ENCODE data around the gene KCTD19. TPM values are rescaled to one million over a fixed set of nuclear protein-coding genes. Genes with fewer than 3 reads are reported as not detected.
A peak's percentile ranks its signal among the peaks of the same experiment; 100 is the strongest.

KCTD19 gene
- polyA plus RNA-seq, 6 donors from 2014 or later: 0.26 TPM; not detected in 5

- H3K36me3 Mint-ChIP-seq: no peaks in the 10 kb centered on the region
- peak overlapping the region in 3 of 6 donors; percentile 43 to 61 (median 54) for H3K27ac Mint-ChIP-seq
- DNase-seq (no peak), ATAC-seq (ENCODE audit: low read depth in 2 of 2) (peak in 1 of 2 donors; percentile 1)
- H3K9me3 Mint-ChIP-seq: no peaks in the 10 kb centered on the region
- peaks cover 44 to 47% (median 45%) of the 10 kb centered on the region in 3 donors for H3K4me1 Mint-ChIP-seq
- H3K27me3 Mint-ChIP-seq: peaks cover 0 to 20% (median 19%) of the 10 kb centered on the region in 3 donors
- peak overlapping the region; percentile 87 to 99 (median 96) for H3K4me3 Mint-ChIP-seq
Observed at GRCh38 chr16:67246756-67247191, 79.8 kb downstream of the KCTD19 start.

- Mint-ChIP-seq H3K27me3 (peaks cover 0 to 17% (median 15%) of the 10 kb centered on the region in 3 donors), H3K36me3 (no peaks in the 10 kb centered on the region), H3K4me3 (peak overlapping the region; percentile 87 to 99 (median 96)), H3K4me1 (peaks cover 45 to 50% (median 47%) of the 10 kb centered on the region in 3 donors), H3K9me3 (no peaks in the 10 kb centered on the region), H3K27ac (peak overlapping the region in 1 of 6 donors; percentile 43)
- DNase-seq: peak; percentile 29
- no peak for ATAC-seq (ENCODE audit: low read depth in 2 of 2)
Observed at GRCh38 chr16:67246081-67246755, 80.3 kb downstream of the KCTD19 start.

GRCh38 chr16:67245674-67246080 is 80.9 kb downstream of the KCTD19 start:
- H3K4me1 Mint-ChIP-seq: peaks cover 45 to 51% (median 47%) of the 10 kb centered on the region in 3 donors
- H3K9me3 Mint-ChIP-seq: no peaks in the 10 kb centered on the region
- no peak for DNase-seq
- H3K4me3 Mint-ChIP-seq: peak overlapping the region; percentile 73 to 99 (median 90)
- H3K27ac Mint-ChIP-seq: no peak overlapping the region
- ATAC-seq (ENCODE audit: low read depth in 2 of 2): no peak
- peaks cover 0 to 15% (median 15%) of the 10 kb centered on the region in 3 donors for H3K27me3 Mint-ChIP-seq
- no peaks in the 10 kb centered on the region for H3K36me3 Mint-ChIP-seq

- Mint-ChIP-seq H3K36me3 (no peaks in the 10 kb centered on the region), H3K27ac (peak overlapping the region in 4 of 6 donors; percentile 10 to 95 (median 62)), H3K9me3 (no peaks in the 10 kb centered on the region), H3K4me3 (peak overlapping the region; percentile 73 to 99 (median 85)), H3K27me3 (peaks cover 0 to 10% (median 10%) of the 10 kb centered on the region in 3 donors), H3K4me1 (peaks cover 45 to 51% (median 47%) of the 10 kb centered on the region in 3 donors)
- ATAC-seq (ENCODE audit: low read depth in 2 of 2) (no peak), DNase-seq (no peak)
Observed at GRCh38 chr16:67245186-67245585, 81.4 kb downstream of the KCTD19 start.

DNA sequence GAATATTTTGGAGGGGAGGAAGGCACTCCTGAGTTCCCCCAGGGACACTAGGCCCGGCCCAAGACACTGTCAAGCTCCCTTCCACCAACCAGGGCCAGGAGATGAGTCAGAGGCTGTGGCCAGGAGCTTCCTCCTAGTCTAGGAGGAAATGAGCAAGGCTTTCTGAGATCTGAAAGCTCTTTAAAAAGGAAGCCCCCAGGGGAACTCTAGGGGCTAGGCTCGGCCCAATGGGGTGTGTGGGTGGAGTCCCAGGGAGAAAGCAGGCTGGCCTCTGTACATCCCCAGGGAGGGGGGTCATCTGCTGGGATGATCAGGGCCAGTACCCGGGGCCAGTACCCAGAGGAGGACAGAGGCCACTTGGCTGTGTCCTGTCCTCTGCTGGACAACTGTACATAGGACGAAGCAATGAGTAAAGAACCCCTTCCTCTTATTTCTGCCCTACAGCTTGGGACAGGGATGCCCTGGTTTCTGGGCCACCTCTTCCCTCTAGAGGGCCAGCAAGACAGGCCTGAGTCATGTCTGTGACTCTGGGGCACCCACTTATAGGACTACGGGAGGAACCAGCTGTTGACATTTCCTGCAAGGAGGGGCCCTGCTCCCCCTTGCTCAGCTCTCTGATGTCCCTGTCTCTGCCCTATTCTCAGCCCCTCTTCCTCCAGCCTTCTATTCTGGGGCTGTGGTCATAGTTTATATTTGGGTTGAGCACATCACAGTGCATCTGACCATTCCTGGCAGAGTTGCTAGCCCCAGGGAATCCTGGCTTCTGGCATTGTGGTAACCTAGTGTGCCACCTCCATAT is 82.0 kb downstream of the KCTD19 start:
- H3K4me3 Mint-ChIP-seq: peak overlapping the region; percentile 38 to 99 (median 85)
- no peaks in the 10 kb centered on the region for H3K36me3 Mint-ChIP-seq
- ATAC-seq (ENCODE audit: low read depth in 2 of 2) (peak; percentile 70 to 73), DNase-seq (peak; percentile 74)
- no peaks in the 10 kb centered on the region for H3K9me3 Mint-ChIP-seq
- H3K27me3 Mint-ChIP-seq: peaks cover 0 to 4% (median 4%) of the 10 kb centered on the region in 3 donors
- peaks cover 41 to 49% (median 41%) of the 10 kb centered on the region in 3 donors for H3K4me1 Mint-ChIP-seq
- H3K27ac Mint-ChIP-seq: peak overlapping the region in 5 of 6 donors; percentile 81 to 95 (median 91)

- H3K9me3 Mint-ChIP-seq: no peaks in the 10 kb centered on the region
- DNase-seq: no peak
- H3K27ac Mint-ChIP-seq: peak overlapping the region in 2 of 6 donors; percentile 72 to 81
- H3K4me3 Mint-ChIP-seq: no peak overlapping the region
- no peaks in the 10 kb centered on the region for H3K36me3 Mint-ChIP-seq
- peaks cover 34 to 43% (median 34%) of the 10 kb centered on the region in 3 donors for H3K4me1 Mint-ChIP-seq
- no peak for ATAC-seq (ENCODE audit: low read depth in 2 of 2)
- no peaks in the 10 kb centered on the region for H3K27me3 Mint-ChIP-seq
Observed at GRCh38 chr16:67243481-67243880, 83.1 kb downstream of the KCTD19 start.

DNA sequence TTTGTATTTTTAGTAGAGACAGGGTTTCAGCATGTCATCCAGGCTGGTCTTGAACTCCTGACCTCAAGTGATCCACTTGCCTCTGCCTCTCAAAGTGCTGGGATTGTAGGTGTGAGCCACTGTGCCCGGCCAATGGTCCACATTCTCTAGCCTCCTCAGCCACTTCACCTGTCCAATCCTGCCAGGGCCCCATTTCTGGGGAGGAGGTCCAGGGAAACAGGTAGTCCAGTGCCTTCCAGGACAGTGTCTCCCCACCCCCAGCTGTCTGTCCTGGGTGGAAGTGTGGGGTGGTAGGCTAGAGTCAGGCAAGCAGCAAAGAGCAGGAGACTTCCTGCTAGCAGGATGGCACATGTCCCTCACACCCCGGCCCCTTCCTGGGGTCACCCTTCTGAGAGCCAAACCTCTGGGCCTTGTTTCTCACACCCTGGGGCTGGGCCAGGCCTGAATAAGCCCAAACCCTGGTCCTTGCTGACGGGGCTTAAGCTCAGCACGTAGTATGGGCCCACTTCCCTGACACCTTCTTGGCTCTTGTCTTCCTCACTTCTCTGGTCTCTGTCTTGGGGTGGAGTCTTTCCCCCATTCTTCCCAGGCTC is 84.3 kb downstream of the KCTD19 start:
- H3K4me3 Mint-ChIP-seq: no peak overlapping the region
- H3K9me3 Mint-ChIP-seq: no peaks in the 10 kb centered on the region
- DNase-seq: no peak
- no peak for ATAC-seq (ENCODE audit: low read depth in 2 of 2)
- H3K27me3 Mint-ChIP-seq: no peaks in the 10 kb centered on the region
- peaks cover 0 to 7% of the 10 kb centered on the region in 2 donors for H3K36me3 Mint-ChIP-seq
- peaks cover 22 to 32% (median 29%) of the 10 kb centered on the region in 3 donors for H3K4me1 Mint-ChIP-seq
- peak overlapping the region in 2 of 6 donors; percentile 25 to 81 for H3K27ac Mint-ChIP-seq

DNA sequence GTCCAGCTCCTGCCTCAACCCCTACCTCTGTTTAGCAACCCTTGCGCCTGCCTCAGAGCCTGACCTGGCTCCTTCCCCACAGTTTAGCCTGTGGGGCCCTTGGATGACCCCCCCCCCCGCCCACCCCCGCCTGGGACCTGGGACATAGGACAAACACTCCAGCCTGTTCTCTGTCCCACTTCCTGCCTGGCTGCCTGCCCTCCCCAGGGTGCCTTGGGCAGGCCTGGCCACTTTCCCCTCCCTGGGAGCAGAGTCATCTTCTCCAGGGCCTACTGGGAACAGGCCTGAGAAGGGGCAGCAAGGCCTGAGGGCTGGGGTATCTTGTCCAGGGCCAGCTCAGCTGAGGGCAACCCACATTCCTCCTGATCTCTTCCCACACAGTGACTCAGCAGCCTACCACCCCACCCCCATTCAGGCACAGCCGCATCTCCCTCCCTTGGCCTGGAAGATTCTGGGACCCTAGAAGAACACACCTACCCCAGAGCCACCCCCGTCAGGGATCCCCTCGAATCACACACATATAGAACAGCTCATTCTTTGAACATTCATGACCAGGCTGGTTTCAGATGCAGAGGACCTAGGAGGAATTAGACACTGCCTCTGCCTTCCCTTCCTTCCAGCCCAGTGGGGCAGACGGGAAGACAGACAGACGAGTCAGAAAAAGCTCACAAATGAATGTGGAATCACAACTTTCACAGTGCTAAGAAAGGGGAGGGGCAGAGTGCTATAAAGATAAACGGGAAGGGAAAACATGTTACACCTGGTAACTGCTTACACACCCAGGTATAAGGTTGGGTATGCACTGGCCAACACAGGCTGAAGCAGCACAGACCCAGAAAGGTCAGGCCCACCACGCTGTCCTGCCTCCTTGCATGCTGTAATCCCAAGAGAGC is 85.3 kb downstream of the KCTD19 start:
- Mint-ChIP-seq H3K4me3 (no peak overlapping the region), H3K27me3 (no peaks in the 10 kb centered on the region), H3K9me3 (peaks cover 0 to under 1% (median 0%) of the 10 kb centered on the region in 7 donors), H3K36me3 (peaks cover under 1 to 15% of the 10 kb centered on the region in 2 donors), H3K27ac (no peak overlapping the region), H3K4me1 (peaks cover 24 to 28% (median 24%) of the 10 kb centered on the region in 3 donors)
- no peak for DNase-seq
- ATAC-seq (ENCODE audit: low read depth in 2 of 2): no peak

DNA sequence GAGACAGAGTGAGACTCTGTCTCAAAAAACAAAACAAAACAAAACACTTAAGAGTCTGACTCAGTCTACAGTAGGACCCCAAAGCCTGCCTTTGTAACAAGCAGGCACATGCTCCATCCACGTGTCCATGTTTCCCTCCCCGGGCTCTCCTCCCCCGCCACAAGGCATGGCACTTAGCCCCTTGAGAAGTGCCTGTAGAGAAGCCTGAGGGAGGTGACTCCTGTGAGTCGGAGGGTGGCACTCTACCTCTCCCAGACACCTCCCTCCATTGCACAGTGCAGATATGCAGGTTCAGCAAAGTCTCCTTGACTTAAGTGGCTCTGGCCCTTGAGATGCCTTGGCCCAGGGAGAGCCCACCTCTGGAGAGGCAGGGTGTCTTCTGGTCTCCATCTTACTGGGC is 86.0 kb downstream of the KCTD19 start:
- no peak for DNase-seq
- H3K9me3 Mint-ChIP-seq: peaks cover 0 to 3% (median 0%) of the 10 kb centered on the region in 7 donors
- H3K27ac Mint-ChIP-seq: peak overlapping the region in 1 of 6 donors; percentile 50
- peaks cover 4 to 20% of the 10 kb centered on the region in 2 donors for H3K36me3 Mint-ChIP-seq
- H3K4me1 Mint-ChIP-seq: peaks cover 24 to 28% (median 24%) of the 10 kb centered on the region in 3 donors
- no peak for ATAC-seq (ENCODE audit: low read depth in 2 of 2)
- H3K4me3 Mint-ChIP-seq: no peak overlapping the region
- no peaks in the 10 kb centered on the region for H3K27me3 Mint-ChIP-seq

Other genes with a start within 250 kb of the KCTD19 start
- gene PHAF1, start 216.8 kb downstream of the KCTD19 start, polyA plus RNA-seq (ENCODE audit: low read depth in 6 of 6): 10 to 100 TPM in 2 of 6 donors, 1 to 10 TPM in 3, not detected in 1; 8.8 to 13.2 (median 10.0) TPM
- under 1 TPM in 4 of 6 donors, not detected in 2; 0.09 to 0.73 (median 0.36) TPM for gene B3GNT9, start 175.7 kb downstream of the KCTD19 start, polyA plus RNA-seq (ENCODE audit: low read depth in 6 of 6)
- gene TRADD, start 166.8 kb downstream of the KCTD19 start, polyA plus RNA-seq (ENCODE audit: low read depth in 6 of 6): 10 to 100 TPM; 46.2 to 62.9 (median 54.4) TPM
- 1 to 10 TPM in 5 of 6 donors, not detected in 1; 1.0 to 2.0 (median 1.5) TPM for gene FBXL8, start 166.8 kb downstream of the KCTD19 start, polyA plus RNA-seq (ENCODE audit: low read depth in 6 of 6)
- gene HSF4, start 162.0 kb downstream of the KCTD19 start, polyA plus RNA-seq (ENCODE audit: low read depth in 6 of 6): not detected
- under 1 TPM in 1 of 6 donors, not detected in 5; 0.27 TPM for gene NOL3, start 156.2 kb downstream of the KCTD19 start, polyA plus RNA-seq (ENCODE audit: low read depth in 6 of 6)
- under 1 TPM in 4 of 6 donors, not detected in 2; 0.33 to 0.40 (median 0.40) TPM for gene MATCAP1, start 142.8 kb downstream of the KCTD19 start, polyA plus RNA-seq (ENCODE audit: low read depth in 6 of 6)
- under 1 TPM in 3 of 6 donors, not detected in 3; 0.12 to 0.19 (median 0.15) TPM for gene EXOC3L1, start 136.6 kb downstream of the KCTD19 start, polyA plus RNA-seq (ENCODE audit: low read depth in 6 of 6)
- 10 to 100 TPM; 54.0 to 75.9 (median 61.7) TPM for gene E2F4, start 134.6 kb downstream of the KCTD19 start, polyA plus RNA-seq (ENCODE audit: low read depth in 6 of 6)
- under 1 TPM in 5 of 6 donors, not detected in 1; 0.14 to 0.48 (median 0.39) TPM for gene ELMO3, start 127.6 kb downstream of the KCTD19 start, polyA plus RNA-seq (ENCODE audit: low read depth in 6 of 6)
- 10 to 100 TPM; 44.9 to 66.7 (median 55.0) TPM for gene TMEM208, start 99.6 kb downstream of the KCTD19 start, polyA plus RNA-seq (ENCODE audit: low read depth in 6 of 6)
- gene FHOD1, start 79.3 kb downstream of the KCTD19 start, polyA plus RNA-seq (ENCODE audit: low read depth in 6 of 6): 1 to 10 TPM; 1.4 to 4.8 (median 2.3) TPM
- gene SLC9A5, start 77.8 kb downstream of the KCTD19 start, polyA plus RNA-seq (ENCODE audit: low read depth in 6 of 6): under 1 TPM in 4 of 6 donors, not detected in 2; 0.08 to 0.14 (median 0.10) TPM
- gene PLEKHG4, start 47.2 kb downstream of the KCTD19 start, polyA plus RNA-seq (ENCODE audit: low read depth in 6 of 6): 1 to 10 TPM in 1 of 6 donors, under 1 TPM in 4, not detected in 1; 0.13 to 6.0 (median 0.62) TPM
- under 1 TPM in 1 of 6 donors, not detected in 5; 0.48 TPM for gene LRRC36, start 74 bp upstream of the KCTD19 start, polyA plus RNA-seq (ENCODE audit: low read depth in 6 of 6)
- not detected for gene TPPP3, start 66.8 kb upstream of the KCTD19 start, polyA plus RNA-seq (ENCODE audit: low read depth in 6 of 6)
- under 1 TPM in 3 of 6 donors, not detected in 3; 0.17 to 0.23 (median 0.21) TPM for gene ZDHHC1, start 89.7 kb upstream of the KCTD19 start, polyA plus RNA-seq (ENCODE audit: low read depth in 6 of 6)
- gene HSD11B2, start 104.4 kb upstream of the KCTD19 start, polyA plus RNA-seq (ENCODE audit: low read depth in 6 of 6): not detected
- gene ATP6V0D1, start 154.4 kb upstream of the KCTD19 start, polyA plus RNA-seq (ENCODE audit: low read depth in 6 of 6): 100 to 1,000 TPM; 136 to 255 (median 157) TPM
- gene AGRP, start 156.8 kb upstream of the KCTD19 start, polyA plus RNA-seq (ENCODE audit: low read depth in 6 of 6): not detected
- 10 to 100 TPM in 5 of 6 donors, 1 to 10 TPM in 1; 3.4 to 34.5 (median 16.5) TPM for gene RIPOR1, start 202.1 kb upstream of the KCTD19 start, polyA plus RNA-seq (ENCODE audit: low read depth in 6 of 6)
- gene CTCF, start 235.8 kb upstream of the KCTD19 start, polyA plus RNA-seq (ENCODE audit: low read depth in 6 of 6): 10 to 100 TPM; 40.2 to 93.3 (median 67.8) TPM